HG02943 (cell line): ENCODE results near the gene DDX55.

Experiments used
- ATAC-seq: cut with Tn5 transposase; IDR thresholded peaks from one replicate; pipeline ENCODE4 v1.9.1; 2021; ENCODE audit warnings: mild to moderate bottlenecking, low read depth, moderate library complexity; ENCODE audit not compliant: unreplicated experiment

The DDX55 gene

GRCh38 chr12:123608182-123608581 lies 6.3 kb downstream of the DDX55 start:
- no peak for ATAC-seq

GRCh38 chr12:123614110-123614509 lies 12.2 kb downstream of the DDX55 start:
- no peak for ATAC-seq

GRCh38 chr12:123614531-123614930 lies 12.6 kb downstream of the DDX55 start:
- no peak for ATAC-seq

- no peak for ATAC-seq
Observed at GRCh38 chr12:123617144-123617543, 15.2 kb downstream of the DDX55 start.

GRCh38 chr12:123617580-123617979 lies 15.7 kb downstream of the DDX55 start:
- no peak for ATAC-seq

- ATAC-seq: no peak
Observed at GRCh38 chr12:123621101-123621500, 19.2 kb downstream of the DDX55 start.

GRCh38 chr12:123621619-123622530 lies 20.0 kb downstream of the DDX55 start:
- no peak for ATAC-seq

GRCh38 chr12:123633379-123634141 lies 31.7 kb downstream of the DDX55 start, which contains the start of the genes EIF2B1 and GTF2H3:
EIF2B1 (minus strand) TSS chr12:123633686; CDS start chr12:123633557, 129 bp downstream.
GTF2H3 (plus strand) TSS chr12:123633829; CDS start chr12:123633860, 31 bp downstream.
- peak; percentile 92 for ATAC-seq

- peak; percentile 6 for ATAC-seq
Observed at GRCh38 chr12:123634142-123634561, 32.3 kb downstream of the DDX55 start.

- no peak for ATAC-seq
Observed at GRCh38 chr12:123643911-123644310, 42.0 kb downstream of the DDX55 start.

- no peak for ATAC-seq
Observed at GRCh38 chr12:123645380-123645779, 43.5 kb downstream of the DDX55 start.

GRCh38 chr12:123645878-123646277 lies 44.0 kb downstream of the DDX55 start:
- no peak for ATAC-seq

- no peak for ATAC-seq
Observed at GRCh38 chr12:123648401-123648800, 46.5 kb downstream of the DDX55 start.

- no peak for ATAC-seq
Observed at GRCh38 chr12:123654129-123654701, 52.3 kb downstream of the DDX55 start.

- peak; percentile 95 for ATAC-seq
Observed at GRCh38 chr12:123655420-123655819, 53.5 kb downstream of the DDX55 start.

- no peak for ATAC-seq
Observed at GRCh38 chr12:123656392-123656791, 54.5 kb downstream of the DDX55 start.

GRCh38 chr12:123657211-123657610 lies 55.3 kb downstream of the DDX55 start:
- ATAC-seq: no peak

GRCh38 chr12:123659996-123660727 lies 58.3 kb downstream of the DDX55 start:
- ATAC-seq: no peak

GRCh38 chr12:123667771-123668170 lies 65.9 kb downstream of the DDX55 start:
- ATAC-seq: no peak
